ENCODE data around the gene CACNG7.
A peak's percentile ranks its signal among the peaks of the same experiment; 100 is the strongest.

CACNG7 gene

DNA sequence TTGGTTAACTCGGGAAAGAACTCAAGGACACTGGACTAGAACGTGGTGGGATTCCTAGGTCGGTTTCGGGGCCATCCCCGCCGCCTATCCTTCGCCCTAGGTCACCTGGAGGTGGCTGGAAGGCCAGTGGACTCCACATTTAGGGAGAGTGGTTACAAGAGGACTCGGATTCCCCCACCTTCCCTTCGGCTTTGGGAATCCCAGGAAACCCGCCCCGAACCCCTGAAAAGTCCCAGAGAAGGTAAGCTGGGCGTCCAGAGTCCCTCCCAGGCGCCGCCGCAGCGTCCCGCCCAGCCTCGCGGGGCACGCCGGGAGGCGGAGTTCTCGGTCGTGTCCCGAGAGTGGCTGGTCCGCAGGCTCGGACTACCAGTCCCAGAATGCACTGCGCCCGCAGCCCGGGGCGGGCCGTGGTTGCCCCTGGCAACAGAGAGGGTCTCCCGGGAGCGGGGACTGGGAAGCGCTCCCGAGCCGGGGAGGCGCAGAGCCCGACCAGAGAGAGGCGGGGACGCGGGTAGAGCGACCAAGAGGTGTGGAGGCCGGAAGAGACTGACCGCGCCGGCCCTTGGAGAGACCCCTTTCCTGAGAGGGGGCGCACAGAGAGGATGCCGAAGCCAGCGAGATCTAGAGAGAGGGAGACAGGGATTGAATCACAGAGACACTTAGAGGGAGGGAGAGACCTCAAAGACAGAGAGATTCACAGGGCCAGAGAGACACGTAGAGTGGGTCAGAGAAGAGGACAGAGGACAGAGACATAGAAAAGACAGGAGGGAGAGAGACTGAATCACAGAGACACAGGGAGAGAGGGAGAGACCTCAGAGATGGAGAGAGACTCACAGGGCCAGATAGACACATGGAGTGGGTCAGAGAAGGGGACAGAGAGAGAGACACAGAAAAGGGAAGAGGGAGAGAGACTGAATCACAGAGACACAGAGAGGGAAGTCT lies 29.7 kb upstream of the CACNG7 start:
- peak; percentile 89 for DNase-seq

DNA sequence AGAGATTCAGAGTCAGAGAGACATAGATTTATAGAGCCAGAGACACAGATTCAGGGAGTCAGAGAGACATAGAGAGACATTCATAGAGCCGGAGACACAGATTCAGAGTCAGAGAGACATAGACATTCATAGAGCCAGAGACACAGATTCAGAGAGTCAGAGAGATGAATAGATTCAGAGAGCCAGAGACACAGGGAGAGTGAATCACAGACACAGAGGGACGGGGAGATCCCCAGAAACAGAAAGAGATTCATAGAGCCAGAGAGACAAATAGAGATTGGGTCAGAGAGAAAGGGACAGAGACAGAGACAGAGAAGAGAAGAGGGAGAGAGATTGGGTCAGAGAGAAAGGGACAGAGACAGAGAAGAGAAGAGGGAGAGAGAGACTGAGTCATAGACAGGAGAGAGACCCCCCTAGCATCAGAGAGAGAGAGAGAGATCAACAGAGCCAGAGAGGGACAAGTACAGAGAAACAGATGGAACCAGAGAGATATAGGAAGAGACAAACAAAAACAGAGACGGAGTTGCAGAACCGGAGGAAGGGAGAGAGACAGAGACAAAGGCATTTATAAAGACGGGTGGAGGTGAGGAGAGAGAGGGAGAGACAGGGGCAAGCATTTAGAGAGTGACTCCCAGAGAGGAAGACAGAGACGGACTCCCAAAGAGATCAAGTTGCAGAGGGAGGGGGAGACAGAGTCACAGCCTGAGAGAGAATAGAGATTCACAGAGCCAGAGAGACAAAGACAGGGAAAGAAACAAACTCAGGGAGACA lies 28.2 kb upstream of the CACNG7 start:
- no peak for DNase-seq

DNA sequence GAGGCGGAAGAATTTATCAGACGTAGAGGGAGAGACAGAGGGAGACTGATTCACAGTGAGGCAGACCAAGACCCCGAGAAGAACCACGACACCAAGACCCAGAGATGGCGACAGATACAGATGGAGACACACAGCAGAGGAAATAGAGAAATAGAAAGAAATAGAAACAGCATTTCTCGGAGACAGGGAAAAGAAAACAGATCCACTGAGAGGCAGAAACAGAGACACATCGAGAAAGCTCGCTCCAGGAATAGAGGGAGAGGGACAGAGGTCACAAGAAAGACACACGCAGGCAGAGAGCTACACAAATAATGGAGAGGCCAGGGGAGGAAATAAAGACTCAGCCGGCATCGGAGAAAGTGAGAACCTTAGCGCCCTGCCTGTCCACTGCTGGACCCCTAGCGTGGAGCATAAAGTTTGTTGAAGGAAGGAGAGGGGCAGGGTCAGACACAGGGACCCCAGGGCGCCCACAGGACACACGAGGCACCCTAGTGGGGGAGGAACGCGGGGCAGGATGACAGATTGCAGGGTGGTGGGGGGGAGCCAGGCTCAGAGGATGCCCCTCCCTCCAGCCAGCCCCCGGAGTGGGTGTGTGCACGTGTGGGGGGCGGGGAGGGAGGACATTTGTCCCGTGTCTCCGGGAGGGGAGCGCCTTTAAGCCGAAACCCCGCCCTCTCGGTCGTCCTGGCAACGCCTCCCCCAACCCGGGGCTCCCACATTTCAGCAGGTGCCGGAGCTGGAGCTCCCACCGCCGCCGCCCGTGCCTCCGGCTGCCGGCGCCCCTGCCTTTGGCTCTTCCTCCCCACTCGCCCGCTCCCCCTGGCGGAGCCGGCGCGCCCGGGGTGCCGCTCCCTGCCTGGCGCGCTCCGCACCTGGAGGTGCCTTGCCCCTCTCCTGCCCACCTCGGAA lies 27.3 kb upstream of the CACNG7 start, which contains the start of gene PRKCG:
Gene PRKCG, plus strand, starts transcription at position 716 of the 909 bp plus-strand sequence. CDS start 298 bp downstream, outside the sequence.
- no peak for DNase-seq

DNA sequence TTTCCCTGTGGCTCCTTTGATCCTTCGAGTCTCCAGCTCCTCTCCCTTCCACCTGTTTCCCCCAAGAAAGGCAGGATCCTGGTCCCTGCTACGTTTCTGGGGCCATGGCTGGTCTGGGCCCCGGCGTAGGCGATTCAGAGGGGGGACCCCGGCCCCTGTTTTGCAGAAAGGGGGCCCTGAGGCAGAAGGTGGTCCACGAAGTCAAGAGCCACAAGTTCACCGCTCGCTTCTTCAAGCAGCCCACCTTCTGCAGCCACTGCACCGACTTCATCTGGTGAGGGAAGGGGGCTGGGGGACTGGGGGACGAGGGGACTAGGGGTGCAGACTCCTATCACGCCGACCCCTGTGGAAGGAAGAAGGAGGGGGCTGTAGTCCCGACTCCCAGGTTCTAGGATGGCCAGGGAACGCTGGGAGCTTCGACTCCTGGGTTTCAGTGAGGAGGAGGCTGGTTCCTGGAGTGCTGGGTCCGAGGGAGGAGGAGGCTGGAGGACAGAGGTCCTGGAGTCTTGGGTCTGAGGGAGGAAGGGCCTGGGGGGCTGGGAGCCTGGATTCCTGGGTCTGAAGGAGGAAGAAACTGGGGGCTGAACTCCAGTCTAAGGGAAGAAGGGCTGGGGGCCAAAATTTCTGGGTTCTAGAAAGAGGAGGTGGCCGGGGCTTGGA lies 26.6 kb upstream of the CACNG7 start:
- DNase-seq = no peak

DNA sequence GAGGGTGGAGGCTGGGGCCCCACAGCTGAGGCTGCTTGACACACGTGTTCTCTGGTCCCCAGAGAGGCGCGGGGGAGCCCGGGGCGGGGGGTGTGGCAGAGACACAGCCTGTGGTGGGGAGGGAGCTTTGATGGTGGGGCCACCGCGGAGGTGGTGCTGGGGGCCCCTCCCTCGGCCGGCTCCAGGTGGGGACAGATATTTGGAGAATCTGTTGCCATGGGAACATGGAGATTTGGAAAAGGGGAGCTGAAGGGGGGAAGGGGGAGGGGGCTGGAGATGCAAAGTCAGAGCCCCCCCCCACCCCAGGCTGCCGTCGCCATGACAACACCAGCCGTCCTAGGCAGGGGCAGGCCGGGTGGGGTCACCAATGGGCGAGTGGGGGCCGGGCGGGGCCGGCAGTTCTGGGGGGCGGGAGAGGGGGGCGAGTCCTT lies 25.8 kb upstream of the CACNG7 start:
- no peak for DNase-seq

DNA sequence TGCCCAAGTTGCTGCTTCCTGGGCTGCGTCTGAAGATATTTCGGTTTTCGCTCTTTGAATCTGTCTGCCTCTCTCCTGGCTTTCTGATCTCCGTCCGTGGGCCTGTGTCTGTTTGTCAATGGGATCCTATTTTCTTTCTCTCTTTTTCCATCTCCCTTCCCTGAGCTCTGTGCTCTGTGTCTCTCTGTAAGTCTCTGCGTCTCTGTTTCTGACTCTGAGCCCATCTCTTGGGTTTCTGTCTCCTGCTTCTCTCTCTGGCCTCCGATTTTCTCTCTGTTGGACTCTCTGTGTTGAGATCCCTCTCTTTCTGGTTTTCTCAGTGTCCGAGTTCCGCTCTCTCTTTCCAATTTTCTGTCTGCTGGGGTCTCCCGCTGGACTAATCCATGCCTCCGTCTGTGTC lies 25.3 kb upstream of the CACNG7 start:
- no peak for DNase-seq

DNA sequence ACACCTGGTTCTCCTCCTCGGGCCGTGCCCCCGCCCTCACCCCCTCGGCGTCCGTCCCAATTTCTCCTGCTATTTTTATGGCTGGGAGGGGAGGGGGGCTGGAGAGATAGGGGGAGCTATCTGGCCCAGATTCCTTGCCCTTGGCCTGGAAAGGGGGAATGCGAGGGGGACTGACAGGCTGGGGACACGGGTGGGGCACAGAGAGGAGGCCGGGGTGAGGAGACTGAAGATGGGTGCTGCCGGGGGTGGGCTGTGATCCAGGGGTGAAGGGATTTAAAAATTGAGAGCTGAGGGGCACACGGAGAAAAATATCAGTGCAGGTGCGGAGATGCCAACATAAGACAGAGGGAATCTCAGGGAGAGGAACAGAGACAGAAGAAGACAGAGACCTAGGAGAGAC lies 24.8 kb upstream of the CACNG7 start:
- DNase-seq = no peak

DNA sequence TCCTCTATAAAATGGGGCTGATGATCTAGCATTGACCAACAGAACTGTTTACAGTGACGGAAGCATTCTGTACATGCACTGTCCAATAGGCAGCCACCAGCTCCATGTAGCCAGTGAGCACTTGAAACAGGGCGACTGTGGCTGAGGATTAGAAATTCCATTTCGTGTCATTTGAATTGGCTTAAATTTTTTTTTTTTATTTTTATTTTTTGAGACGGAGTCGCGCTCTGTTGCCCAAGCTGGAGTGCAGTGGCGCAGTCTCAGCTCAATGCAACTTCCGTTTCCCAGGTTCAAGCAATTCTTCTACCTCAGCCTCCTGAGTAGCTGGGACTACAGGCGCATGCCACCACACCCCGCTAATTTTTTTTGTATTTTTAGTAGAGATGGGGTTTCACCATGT lies 24.0 kb upstream of the CACNG7 start:
- DNase-seq = no peak

DNA sequence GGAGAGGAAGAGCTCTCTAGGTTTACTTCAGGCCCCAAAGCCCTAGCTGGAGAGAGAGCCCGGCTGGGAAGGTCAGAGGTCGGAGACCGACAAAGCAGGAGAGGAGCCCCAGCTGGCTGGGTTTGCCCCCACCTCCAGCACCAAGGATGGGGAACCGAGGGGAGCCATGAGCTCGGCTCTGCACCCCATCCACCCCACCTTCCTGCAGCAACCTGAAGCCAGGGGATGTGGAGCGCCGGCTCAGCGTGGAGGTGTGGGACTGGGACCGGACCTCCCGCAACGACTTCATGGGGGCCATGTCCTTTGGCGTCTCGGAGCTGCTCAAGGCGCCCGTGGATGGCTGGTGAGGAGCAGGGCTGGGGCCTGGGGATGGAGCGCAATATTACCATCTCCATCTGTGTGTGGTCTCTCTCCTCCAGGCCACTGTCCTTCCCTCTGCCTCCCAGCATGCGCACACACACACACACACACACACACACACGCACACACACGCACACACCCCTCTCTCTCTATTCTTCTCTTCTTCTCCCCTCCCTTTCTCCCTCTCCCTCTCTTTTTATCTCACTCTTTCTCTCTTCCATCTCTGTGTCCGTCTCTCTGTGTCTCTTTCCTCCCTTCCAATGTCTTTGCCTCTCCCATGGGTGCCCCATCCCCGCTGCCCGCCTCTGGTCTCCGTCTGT lies 16.6 kb upstream of the CACNG7 start:
- DNase-seq = no peak

DNA sequence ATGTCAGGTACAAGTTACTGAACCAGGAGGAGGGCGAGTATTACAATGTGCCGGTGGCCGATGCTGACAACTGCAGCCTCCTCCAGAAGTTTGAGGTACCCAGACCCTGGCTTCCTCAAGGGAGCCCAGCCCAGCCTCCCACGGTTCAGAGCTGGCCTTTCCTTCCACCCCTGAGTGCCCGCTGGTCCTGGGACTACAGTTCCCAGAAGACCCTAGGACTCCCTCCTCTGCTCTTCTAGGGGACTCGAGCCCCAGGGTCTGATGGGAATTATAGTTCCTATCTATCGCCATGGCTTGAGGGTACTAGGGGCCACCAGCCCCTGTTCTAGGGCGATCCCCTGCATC lies 16.1 kb upstream of the CACNG7 start:
- DNase-seq = no peak

DNA sequence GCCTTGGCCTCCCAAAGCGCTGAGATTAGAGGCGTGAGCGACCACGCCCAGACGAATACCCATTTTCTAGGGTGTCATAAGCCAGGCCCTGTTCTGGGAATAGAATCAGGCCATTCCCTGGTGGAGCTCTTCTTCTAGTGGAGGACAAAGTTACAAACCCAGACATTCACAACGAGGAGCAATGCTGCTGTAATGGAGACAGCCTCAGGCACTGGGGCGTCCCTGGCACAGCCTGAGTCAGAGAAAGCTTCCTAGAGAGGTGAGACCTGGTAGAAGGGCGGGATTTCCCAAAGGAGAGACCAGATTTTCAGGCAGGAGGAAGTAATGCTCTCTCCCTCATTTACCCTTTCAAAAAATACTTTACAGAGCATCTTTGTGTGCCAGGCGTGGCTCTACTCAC lies 14.4 kb upstream of the CACNG7 start:
- DNase-seq = no peak

DNA sequence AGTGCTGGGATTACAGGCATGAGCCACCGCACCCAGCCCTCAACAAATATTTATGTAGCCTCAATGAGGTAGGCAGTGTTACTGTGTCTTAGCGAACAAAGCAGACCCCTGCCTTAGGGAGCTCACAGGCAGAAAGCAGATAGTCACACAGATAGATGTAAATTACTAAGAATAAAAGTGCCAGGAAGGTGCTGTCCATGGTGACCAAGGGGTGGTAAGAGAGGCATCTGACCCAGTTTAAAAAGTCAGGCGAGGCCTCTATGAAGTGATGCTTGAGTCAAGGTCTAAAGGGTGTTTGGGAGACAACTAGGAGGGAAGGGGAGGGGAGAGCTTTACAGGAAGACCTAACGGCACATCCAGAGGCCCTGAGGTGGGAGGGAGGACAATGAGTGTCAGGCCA lies 12.4 kb upstream of the CACNG7 start:
- no peak for DNase-seq

DNA sequence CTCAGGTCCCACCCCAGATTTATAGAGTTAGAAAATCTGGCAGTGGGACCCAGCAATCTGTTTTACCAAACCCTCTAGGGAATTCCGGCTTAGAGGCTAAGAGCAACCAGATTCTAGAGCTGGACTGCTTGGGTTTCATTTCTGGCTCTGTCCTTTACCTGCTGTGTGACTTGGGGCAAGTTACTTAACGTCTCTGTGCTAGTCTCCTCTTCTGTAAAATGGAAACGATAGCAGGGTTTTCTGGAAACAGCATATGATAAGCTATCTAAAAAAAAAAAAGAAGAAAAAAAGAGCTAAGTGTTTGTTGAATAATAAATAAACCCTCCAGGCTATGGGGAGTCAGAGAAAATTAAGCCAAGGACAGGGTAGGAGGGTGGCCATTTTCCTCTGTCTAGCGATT lies 11.6 kb upstream of the CACNG7 start:
- DNase-seq = no peak

DNA sequence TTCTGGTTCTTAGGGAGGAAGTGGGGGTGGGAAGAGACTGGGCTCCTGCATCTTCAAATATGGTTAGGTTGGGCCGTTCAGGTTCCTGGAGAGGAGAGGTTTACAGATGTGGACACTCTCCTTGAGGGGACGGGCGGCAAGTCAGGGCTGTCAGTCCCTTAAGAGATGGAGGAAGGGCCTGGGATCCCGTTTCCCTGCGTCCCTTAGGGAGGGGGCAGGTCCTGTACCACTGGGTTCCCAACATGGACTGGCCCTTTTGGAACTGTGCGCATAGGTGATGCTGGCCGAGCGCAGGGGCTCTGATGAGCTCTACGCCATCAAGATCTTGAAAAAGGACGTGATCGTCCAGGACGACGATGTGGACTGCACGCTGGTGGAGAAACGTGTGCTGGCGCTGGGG lies 10.9 kb upstream of the CACNG7 start:
- DNase-seq = no peak

DNA sequence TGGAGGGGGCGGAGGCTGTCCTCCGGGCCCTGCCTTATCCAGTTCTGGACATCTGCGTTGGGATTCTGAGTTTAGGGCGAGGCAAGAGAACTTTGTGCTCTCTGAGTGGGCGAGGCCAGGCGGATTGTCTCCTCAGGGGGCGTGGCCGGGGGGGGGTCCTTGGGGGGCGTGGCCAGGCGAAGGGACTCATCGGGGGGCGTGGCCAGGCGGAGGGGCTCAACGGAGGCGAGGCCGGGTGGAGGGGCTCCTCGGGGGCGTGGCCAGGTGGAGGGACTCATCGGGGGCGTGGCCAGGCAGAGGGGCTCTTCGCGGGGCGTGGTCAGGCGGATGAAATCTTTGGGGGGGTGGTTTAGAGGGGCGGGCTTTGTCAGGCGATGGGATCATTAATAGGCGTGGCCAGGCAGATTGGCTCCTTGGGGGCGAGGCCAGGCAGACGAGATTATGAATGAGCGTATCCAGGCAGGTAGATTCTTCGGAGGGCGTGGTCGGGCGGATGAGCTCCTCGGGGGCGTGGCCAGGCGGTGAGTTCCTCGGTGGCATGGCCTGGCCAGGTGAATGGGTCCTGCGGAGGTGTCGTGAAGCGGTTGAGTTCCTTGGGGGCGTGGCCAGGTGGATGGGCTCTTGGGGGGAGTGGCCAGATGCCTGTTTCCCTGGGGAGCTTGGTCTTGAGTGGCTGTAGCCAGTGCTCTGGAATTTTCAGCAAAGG lies 10.3 kb upstream of the CACNG7 start:
- DNase-seq = no peak

DNA sequence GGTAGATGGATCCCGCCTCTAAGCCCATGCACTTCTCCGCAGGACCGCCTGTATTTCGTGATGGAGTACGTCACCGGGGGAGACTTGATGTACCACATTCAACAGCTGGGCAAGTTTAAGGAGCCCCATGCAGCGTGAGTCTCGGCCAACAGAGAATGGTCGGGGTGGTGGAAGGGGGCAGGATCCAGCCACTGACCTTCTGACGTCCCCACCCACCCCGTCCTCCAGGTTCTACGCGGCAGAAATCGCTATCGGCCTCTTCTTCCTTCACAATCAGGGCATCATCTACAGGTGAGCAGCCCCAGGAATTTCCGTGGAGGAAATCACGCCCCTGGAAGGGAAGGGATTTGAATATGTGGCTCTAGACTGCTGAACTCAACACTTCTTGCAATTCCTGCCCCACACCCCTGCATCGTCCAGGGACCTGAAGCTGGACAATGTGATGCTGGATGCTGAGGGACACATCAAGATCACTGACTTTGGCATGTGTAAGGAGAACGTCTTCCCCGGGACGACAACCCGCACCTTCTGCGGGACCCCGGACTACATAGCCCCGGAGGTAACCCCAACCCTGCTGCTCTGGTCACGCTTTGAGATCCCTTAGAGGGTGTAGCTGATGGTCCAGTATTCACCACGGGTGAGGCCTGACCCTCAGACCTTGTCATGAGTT lies 8.8 kb upstream of the CACNG7 start:
- no peak for DNase-seq

DNA sequence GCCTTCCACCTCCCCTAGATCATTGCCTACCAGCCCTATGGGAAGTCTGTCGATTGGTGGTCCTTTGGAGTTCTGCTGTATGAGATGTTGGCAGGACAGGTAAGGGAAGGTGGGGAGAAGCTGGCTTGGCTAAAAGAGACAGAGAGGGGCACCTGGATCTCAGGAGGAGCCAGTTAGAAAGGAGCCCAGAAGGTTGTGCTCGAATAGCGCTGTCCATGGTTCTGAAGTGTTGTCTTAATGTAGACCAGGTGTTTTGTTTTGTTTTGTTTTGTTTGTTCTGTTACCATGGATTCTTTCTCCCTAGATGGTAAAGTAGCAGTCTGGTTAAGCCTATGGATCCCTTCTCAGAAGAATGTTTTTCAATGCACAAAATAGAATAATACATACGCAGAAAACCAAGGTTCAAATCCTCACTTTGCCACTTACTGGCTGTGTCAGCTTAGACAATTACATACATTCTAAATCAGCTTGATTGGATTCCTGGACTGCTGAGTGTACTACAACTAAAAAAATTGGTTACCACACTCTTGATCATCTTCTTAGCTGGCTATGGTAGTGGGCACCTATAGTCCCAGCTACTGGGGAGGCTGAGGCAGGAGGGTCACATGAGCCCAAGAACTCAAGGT lies 5.9 kb upstream of the CACNG7 start:
- DNase-seq = no peak

DNA sequence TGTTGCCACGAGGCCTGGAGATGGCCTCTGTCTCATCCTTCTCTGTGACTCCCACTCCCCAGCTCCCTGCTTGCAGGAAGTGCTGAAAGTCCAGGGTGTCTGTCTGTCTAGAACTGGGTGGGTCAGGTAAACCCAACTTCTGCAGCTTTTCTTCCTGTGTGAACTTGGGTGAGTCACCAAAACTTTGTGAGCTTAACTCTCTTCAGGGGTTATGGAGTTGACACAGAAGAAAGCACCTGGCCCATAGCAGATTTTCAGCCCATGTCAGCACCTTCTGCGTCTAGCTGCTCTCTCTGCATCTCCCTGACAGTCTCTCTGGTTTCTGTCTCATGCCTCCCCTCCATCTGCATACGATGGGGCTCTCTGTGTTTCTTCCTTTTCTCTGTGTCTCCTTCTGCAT lies 4.2 kb upstream of the CACNG7 start:
- DNase-seq = no peak

DNA sequence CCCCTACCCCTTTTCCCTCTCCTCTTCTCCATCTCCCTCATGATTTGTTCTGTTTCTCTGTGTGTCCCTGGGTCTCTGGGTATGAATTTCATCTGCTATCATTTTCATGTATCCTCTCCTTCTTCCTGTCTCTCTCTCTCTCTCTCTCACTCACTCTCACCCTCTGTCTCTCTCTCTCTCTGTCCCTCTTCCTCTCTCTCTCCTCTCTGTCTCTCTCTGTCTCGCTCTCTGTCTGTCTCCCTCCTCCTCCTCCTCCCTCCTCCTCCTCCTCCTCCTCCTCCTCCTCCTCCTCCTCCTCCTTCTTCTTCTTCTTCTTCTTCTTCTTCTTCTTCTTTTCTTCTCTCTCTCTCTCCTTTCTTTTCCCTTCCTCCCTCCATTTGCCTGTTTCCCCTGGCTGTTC lies 3.3 kb upstream of the CACNG7 start:
- DNase-seq = no peak
